ENCODE data around the gene CEP192.

The CEP192 gene

GRCh38 chr18:13159579-13159978 lies 168.4 kb downstream of the CEP192 start:
- no peak for DNase-seq

- DNase-seq: no peak
Measured at GRCh38 chr18:13161276-13161899, 170.2 kb downstream of the CEP192 start.

- DNase-seq: no peak
Measured at GRCh38 chr18:13163167-13163927, 172.2 kb downstream of the CEP192 start.

- DNase-seq: no peak
Measured at GRCh38 chr18:13164406-13164805, 173.2 kb downstream of the CEP192 start.

GRCh38 chr18:13165636-13166423 lies 174.7 kb downstream of the CEP192 start:
- no peak for DNase-seq

GRCh38 chr18:13173578-13174145 lies 182.5 kb downstream of the CEP192 start:
- DNase-seq: no peak

Measured in GOT3 (cell line).